Progenitor cell of endocrine pancreas (in vitro differentiated cells): ENCODE measurements around the gene RPS19BP1. TPM values are rescaled to one million over a fixed set of nuclear protein-coding genes. Genes with fewer than 3 reads are reported as not detected.

Experiments
- DNase-seq: peaks from one replicate; pipeline ENCODE4 v3.0.0; 2021; ENCODE audit warnings: low spot score; ENCODE audit not compliant: unreplicated experiment
- H3K27ac Mint-ChIP-seq: 2 replicates; pipeline ENCODE4 v1.8.0; 2021; ENCODE audit warnings: mild to moderate bottlenecking, moderate library complexity, mixed read lengths
- H3K27me3 Mint-ChIP-seq: 2 replicates; pipeline ENCODE4 v1.8.0; 2021; ENCODE audit warnings: mixed read lengths
- H3K36me3 Mint-ChIP-seq: 2 replicates; pipeline ENCODE4 v1.8.0; 2022; ENCODE audit warnings: mixed read lengths; ENCODE audit not compliant: insufficient read depth
- H3K4me1 Mint-ChIP-seq: 2 replicates; pipeline ENCODE4 v1.8.0; 2021; ENCODE audit warnings: low read depth, mixed read lengths
- H3K4me3 Mint-ChIP-seq: 2 replicates; pipeline ENCODE4 v1.8.0; 2021; ENCODE audit warnings: low read depth, mild to moderate bottlenecking, moderate library complexity, mixed read lengths
- H3K9me3 Mint-ChIP-seq: 2 replicates; pipeline ENCODE4 v1.8.0; 2021; ENCODE audit warnings: low read depth, mixed read lengths
- total RNA-seq: library from RNA; stranded (reverse); gene quantifications from 2 replicates; pipeline ENCODE4 v1.2.1, GENCODE V29; 2021
- TF ChIP-seq, protein P1 (sequence below): fragments of 200-600 bp; sonication (generic); IDR thresholded peaks from one replicate; pipeline ENCODE4 v1.5.0; 2021; ENCODE audit warnings: antibody characterized with exemption, mild to moderate bottlenecking; ENCODE audit not compliant: unreplicated experiment

The RPS19BP1 gene
- total RNA-seq, 1 donor from 2014 or later: 48.2 TPM

DNA sequence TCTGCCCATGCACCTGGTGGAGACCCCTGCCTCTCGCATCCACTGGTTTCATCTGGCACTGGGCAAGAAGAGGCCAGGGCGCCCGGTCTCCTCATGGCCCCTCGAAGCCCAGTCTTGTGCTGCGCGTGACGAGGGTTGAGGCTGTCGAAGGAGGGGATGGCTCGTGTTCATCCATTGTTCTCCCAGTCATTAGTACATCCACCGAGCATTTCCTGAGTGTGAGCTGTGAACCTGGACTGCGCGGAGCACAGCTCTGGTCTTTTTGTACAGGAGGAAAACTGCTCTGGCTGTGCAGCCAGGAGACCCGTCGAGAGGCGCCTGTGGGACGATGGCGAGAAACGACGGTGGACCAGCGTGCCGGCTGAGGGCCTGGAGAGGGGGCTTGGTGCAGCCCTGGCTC, 44.8 kb upstream of the RPS19BP1 start:
- Mint-ChIP-seq H3K27ac (no peak overlapping the region), H3K4me1 (no peaks in the 10 kb centered on the region), H3K36me3 (no peaks in the 10 kb centered on the region), H3K4me3 (no peak overlapping the region), H3K9me3 (no peaks in the 10 kb centered on the region), H3K27me3 (peaks cover 22% of the 10 kb centered on the region)
- TF ChIP-seq, protein P1, sequence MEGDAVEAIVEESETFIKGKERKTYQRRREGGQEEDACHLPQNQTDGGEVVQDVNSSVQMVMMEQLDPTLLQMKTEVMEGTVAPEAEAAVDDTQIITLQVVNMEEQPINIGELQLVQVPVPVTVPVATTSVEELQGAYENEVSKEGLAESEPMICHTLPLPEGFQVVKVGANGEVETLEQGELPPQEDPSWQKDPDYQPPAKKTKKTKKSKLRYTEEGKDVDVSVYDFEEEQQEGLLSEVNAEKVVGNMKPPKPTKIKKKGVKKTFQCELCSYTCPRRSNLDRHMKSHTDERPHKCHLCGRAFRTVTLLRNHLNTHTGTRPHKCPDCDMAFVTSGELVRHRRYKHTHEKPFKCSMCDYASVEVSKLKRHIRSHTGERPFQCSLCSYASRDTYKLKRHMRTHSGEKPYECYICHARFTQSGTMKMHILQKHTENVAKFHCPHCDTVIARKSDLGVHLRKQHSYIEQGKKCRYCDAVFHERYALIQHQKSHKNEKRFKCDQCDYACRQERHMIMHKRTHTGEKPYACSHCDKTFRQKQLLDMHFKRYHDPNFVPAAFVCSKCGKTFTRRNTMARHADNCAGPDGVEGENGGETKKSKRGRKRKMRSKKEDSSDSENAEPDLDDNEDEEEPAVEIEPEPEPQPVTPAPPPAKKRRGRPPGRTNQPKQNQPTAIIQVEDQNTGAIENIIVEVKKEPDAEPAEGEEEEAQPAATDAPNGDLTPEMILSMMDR: no peak
- no peak for DNase-seq

DNA sequence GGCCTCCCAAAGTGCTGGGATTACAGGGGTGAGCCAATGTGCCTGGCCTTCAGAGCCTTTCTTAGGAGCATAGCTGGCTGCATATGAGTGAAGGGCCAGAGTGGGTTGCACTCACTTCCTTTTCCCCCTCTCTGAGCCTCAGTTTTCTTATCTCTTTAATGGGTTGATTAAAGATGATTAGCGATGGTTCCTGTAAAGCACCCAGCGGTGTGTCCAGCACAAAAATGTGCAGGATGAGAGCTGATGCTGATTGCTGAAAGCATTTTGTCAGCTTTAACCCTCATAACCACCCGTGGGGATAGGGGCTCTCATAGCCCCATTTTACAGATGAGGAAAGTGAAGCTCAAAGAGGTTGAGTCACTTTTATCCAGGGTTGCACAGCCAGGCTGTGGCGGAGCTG, 43.5 kb upstream of the RPS19BP1 start:
- TF ChIP-seq, protein P1: no peak
- no peak for DNase-seq
- H3K27me3 Mint-ChIP-seq: peaks cover 28% of the 10 kb centered on the region
- no peaks in the 10 kb centered on the region for H3K36me3 Mint-ChIP-seq
- no peaks in the 10 kb centered on the region for H3K9me3 Mint-ChIP-seq
- no peak overlapping the region for H3K4me3 Mint-ChIP-seq
- H3K27ac Mint-ChIP-seq: no peak overlapping the region
- no peaks in the 10 kb centered on the region for H3K4me1 Mint-ChIP-seq

DNA sequence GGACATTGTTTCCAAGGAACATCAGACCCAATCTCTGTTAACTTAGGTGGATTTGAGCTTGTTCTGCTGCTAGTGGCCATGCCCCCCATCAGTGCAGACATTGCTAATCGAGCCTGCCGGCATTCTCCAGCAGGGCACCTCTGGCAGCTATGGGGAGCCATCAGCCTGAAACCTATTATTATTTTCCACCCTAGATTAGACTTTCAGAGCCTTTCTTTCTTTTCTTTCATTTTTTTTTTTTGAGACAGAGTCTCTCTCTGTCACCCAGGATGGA, 42.9 kb upstream of the RPS19BP1 start:
- H3K27me3 Mint-ChIP-seq: peaks cover 30% of the 10 kb centered on the region
- no peaks in the 10 kb centered on the region for H3K9me3 Mint-ChIP-seq
- H3K27ac Mint-ChIP-seq: no peak overlapping the region
- TF ChIP-seq, protein P1: no peak
- DNase-seq: no peak
- no peaks in the 10 kb centered on the region for H3K36me3 Mint-ChIP-seq
- no peaks in the 10 kb centered on the region for H3K4me1 Mint-ChIP-seq
- no peak overlapping the region for H3K4me3 Mint-ChIP-seq

DNA sequence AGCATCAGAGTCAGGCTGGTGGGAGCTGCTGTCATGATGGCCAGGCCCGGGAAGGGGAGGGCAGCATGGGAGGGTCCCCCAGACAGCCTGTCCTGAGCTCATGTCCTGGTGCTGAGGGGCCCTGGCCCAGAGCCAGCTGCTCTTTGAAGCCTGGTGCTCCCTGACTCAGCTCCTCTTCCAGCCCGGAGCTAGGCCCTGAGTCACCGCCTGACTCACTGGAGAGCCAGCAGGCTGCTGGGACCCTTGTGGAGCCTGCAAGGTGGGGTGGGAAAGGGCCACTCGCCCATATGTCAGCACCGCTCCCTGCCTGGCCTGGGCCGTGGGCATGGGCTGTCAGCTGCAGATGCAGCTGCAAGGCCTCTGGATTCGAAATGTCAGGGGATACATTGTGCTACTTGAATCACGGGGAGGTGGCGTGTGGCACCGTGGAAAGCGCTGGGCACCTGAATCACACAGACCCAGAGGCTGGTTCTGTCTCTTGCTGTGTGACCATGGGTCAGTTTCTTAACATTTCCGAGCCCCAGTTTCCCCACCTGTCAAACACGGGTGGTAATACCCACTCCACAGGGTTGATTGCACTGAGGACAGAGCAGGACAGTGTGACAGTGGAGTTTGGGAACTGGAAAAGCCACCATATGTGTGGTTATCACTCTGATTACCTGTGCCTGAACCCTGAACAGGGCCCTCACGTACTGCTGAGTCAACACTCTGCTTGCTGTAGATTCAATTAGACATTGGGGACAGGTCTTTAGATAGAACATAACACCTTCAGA, 42.4 kb upstream of the RPS19BP1 start:
- H3K4me3 Mint-ChIP-seq: no peak overlapping the region
- H3K9me3 Mint-ChIP-seq: no peaks in the 10 kb centered on the region
- no peaks in the 10 kb centered on the region for H3K4me1 Mint-ChIP-seq
- DNase-seq: no peak
- peaks cover 28% of the 10 kb centered on the region for H3K27me3 Mint-ChIP-seq
- no peak overlapping the region for H3K27ac Mint-ChIP-seq
- TF ChIP-seq, protein P1: no peak
- no peaks in the 10 kb centered on the region for H3K36me3 Mint-ChIP-seq

DNA sequence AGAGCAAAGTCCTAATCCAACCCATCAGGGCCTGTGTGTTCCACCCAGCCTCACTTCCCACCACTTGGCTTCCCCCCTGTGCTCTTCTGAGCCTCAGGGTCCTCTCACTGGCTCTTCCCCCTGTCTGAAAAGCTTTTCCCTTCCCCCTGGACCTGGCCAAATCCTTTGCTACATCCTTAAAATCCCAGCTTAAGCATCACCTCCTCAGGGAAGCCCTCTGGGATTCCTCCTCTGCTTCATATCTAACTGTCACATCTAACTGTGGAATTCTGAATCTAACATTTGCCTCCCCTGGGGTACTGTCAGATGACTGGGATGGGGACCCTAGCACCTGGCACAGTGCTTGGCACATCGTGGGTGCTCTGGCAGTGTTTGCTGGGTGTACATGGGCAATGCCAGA, 39.0 kb upstream of the RPS19BP1 start:
- no peaks in the 10 kb centered on the region for H3K9me3 Mint-ChIP-seq

More for the DNA sequence above, 39.0 kb upstream of the RPS19BP1 start:
- Mint-ChIP-seq H3K36me3 (no peaks in the 10 kb centered on the region), H3K27me3 (peaks cover 12% of the 10 kb centered on the region), H3K4me1 (peaks cover 4% of the 10 kb centered on the region), H3K4me3 (no peak overlapping the region), H3K27ac (no peak overlapping the region)
- TF ChIP-seq, protein P1: no peak
- DNase-seq: no peak
